DMS153 treated with DMSO at 0.1 percent for 48 hours (cell line): ENCODE results near the gene SH3BP5.

Experiments used
- DNase-seq: peaks from one replicate; lab custom pipeline; 2025; ENCODE audit not compliant: unreplicated experiment; lab: John Stamatoyannopoulos, UW

The SH3BP5 gene

GRCh38 chr3:15326673-15327072, 5.7 kb downstream of the SH3BP5 start:
- no peak for DNase-seq

- no peak for DNase-seq
Measured at GRCh38 chr3:15326037-15326436, 6.3 kb downstream of the SH3BP5 start.

- no peak for DNase-seq
Measured at GRCh38 chr3:15325228-15325627, 7.2 kb downstream of the SH3BP5 start.

- DNase-seq: no peak
Measured at GRCh38 chr3:15324379-15324808, 8.0 kb downstream of the SH3BP5 start.

DNA sequence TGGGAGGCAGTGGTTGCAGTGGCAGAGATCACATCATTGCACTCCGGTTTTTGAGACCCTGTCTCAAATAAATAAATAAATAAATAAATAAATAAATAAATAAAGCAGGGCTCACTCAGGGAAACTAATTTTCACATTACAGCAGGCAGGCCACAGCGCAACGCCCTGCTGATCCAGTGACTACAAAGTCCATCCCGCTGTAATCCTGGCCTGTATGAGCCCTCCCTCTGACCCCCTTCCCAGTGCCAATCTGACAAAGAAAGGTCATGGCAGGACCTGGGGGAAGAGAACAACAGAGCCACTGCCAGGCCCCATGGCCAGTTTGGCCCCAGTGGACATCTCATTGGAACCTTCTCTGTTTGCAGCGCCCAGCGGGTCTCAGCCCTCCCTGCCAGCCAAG, 9.3 kb downstream of the SH3BP5 start:
- no peak for DNase-seq

DNA sequence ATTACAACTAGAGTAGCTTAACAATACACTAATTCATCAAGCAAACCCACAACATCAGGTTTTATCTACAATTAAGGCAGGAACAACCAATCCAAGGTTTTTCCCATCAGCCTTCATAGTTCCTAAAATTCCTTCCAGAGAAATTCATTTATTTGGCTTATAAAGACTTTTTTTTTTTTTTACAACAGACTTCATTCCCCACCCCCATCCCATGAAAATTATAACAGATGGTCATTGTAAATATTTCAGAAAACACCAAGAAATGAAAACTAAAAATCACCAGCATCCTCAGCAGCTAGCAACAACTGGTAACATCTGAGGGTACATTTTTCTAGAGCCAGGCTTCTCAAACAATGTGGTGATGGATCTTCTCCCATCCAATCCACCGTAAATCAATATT, 11.0 kb downstream of the SH3BP5 start:
- no peak for DNase-seq

DNA sequence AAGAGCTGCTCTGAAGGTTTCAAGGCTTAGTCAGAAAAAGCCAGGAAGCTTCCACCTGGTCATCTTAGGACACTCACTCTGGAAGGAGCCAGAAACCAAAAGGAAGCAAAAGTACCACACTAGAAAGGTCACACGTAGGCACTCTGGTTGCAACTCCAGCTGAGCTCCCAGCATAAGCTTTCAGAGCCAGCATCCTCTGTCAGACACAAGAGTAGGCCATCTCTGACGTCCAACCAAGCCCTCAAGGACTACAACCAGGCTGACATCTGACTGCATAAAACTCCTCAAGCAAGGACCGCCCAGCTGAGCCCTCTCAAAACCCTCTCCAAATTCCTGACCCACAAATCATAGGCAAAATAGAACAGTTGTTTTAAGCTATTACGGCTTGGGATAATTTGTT, 12.8 kb downstream of the SH3BP5 start:
- no peak for DNase-seq

- DNase-seq: no peak
Measured at GRCh38 chr3:15319136-15319535, 13.2 kb downstream of the SH3BP5 start.

GRCh38 chr3:15318661-15319060, 13.7 kb downstream of the SH3BP5 start:
- DNase-seq: no peak

DNA sequence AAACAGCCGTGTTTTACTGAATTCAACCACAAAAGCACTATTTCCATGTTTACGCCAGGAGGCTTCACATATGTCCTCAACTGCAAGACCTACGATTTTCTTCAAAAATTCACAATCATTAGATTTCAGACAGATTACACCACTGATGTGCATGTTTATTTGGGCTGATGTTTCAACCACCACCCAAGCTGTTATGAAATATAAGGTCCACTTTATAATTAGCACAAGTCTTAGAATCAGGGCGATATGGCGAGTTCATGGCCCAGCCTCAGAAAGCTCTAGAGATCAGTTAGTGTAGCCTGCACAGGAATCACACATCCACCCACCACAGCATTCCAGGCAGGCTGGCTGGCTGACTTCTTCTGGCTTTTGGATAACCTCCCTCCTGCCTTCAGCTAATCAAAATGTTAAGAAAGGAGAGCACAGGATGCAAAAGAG, 15.4 kb downstream of the SH3BP5 start:
- DNase-seq: no peak

GRCh38 chr3:15315003-15315402, 17.4 kb downstream of the SH3BP5 start:
- no peak for DNase-seq

DNA sequence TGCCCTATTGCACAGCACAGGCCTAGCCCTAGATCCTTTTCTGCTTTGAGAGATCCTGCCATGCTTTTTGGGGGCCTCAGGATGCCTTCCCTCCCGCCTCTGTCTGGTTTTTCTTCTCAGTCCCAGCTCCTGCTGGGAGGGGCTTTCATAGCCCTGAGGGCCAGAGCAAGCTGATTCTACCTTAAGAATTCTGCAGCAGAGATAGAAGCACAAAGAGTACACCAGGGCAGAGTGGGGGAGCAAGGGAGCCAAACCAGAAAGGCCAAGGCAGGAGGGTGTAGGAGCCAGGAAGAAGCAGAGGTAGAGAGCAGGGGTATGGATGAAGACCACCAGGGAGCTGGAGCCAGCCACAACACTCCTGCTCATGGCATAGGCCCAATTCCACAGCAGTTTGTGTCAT, 18.1 kb downstream of the SH3BP5 start:
- no peak for DNase-seq

- DNase-seq: no peak
Measured at GRCh38 chr3:15313461-15313860, 18.9 kb downstream of the SH3BP5 start.

DNA sequence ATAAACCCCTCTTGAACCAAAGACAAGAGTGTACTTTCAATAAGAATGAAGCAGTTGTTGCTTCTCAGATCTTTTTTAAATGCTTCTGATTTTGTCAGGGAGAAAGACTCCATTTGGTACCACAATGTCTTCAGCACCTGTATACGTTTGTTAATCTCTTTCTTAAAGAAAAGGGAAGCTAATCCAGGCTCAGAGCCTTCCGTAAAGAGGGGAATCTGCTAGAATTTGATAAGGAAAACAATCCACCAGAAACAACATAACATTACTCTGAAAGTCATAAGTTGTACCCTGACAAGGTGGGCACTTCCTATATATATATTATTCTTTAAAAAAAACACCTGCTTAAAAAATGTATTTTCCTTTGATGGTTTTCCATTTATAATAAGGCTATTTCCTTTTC, 19.8 kb downstream of the SH3BP5 start:
- no peak for DNase-seq

GRCh38 chr3:15310491-15311370, 21.7 kb downstream of the SH3BP5 start:
- no peak for DNase-seq

- no peak for DNase-seq
Measured at GRCh38 chr3:15309662-15310335, 22.6 kb downstream of the SH3BP5 start.

DNA sequence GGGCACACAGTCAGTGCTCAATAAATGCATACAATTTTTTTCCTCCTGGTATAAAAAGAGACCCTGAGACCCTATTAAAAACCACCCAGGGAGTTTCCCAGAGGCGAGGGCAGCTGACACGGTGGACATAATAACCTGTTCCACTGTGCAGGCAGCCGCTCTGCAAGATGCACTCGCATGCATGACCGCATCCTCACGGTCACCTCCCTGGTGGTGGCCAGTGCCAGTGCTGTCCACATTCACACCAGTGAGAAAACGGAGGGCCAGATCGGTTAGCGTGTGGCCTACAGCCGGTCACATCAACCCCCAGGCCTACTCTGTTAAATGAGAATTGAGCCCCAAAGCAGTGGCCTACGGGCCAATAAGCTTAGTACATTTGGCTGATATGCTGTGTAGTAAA, 24.8 kb downstream of the SH3BP5 start:
- DNase-seq: no peak

GRCh38 chr3:15306979-15307359, 25.4 kb downstream of the SH3BP5 start:
- DNase-seq: no peak

DNA sequence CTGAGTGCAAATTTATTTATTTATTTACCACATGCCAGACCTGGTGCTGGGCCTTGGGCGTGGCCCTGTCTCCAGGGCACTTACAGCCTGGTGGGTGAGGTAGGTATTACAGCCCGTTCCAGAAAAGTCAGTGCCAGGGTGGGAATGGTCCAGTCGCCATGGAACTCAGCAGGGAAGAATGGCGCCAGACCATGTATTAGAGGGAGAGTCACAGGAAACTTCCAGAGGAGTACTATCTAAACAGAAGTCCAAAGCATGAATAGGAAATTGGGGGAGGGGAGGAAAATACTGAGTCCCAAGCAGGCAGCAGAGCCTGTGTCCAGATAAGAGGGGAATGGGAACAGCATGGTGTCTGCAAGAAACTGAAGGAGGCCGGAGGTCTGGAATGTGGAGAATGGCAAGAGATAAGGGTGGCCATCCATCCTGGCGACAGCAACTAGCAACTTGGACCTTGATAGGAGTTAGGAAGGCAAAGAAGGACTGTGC, 27.0 kb downstream of the SH3BP5 start:
- no peak for DNase-seq

DNA sequence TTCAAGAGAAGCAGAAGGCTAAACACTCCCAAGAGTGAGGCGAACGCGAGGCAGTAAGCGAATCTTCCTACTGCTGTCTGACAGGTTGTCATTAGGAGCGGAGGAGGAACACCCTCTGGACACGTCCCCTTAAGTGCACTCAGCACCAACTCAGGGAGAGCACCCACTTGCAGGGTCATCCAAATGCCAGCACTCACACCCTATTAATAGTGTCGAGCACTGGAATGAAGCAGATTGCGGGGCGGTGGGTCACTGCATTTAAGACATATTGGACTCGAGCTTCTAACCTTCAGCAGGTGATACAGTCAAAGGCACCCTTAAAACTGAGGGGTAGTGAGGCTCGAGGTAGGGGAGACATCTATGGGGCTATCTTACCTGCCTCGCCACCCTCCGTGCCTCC, 28.7 kb downstream of the SH3BP5 start:
- DNase-seq: no peak

- no peak for DNase-seq
Measured at GRCh38 chr3:15303216-15303615, 29.2 kb downstream of the SH3BP5 start.

- no peak for DNase-seq
Measured at GRCh38 chr3:15301761-15302160, 30.6 kb downstream of the SH3BP5 start.
